ENCODE measurements around the gene CIDEC.

DNA sequence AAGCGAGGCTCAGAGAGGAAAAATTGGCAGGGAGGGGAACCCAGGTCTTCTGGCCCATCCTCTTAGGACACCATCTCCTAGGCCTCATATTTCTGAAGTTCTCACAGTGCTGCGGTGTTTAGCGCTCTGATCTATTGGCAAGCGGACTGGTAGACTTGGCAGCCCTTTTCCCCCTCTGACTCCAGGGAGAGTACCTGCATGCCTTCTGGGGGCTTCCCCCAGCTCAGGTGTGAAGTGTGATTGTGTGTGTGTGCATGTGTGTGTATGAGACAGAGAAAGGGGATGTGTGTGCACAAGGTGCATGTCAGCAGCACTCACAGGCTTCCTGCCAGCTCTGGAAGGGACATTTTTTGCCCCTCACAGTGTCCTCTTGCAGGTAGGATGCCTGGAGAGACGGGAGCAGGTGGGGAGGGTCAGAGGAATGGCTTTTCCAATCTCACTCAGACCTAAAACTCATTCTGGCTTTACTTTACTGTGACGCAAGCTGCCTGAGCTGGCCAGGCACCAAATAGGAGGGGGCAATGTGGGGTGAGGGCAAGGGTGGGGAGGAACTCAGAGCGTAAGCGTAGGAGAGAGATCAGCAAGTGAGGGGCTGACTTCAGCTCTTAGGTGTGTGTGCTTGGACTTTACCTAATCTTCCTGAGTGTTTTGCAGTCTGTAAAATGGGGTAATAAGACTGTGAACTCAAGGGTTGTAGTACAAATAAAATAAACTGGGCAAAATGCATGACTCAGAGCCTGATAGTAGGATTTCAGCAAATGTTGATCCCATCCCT lies 18.6 kb upstream of the CIDEC start:
- TF ChIP-seq, protein P1, sequence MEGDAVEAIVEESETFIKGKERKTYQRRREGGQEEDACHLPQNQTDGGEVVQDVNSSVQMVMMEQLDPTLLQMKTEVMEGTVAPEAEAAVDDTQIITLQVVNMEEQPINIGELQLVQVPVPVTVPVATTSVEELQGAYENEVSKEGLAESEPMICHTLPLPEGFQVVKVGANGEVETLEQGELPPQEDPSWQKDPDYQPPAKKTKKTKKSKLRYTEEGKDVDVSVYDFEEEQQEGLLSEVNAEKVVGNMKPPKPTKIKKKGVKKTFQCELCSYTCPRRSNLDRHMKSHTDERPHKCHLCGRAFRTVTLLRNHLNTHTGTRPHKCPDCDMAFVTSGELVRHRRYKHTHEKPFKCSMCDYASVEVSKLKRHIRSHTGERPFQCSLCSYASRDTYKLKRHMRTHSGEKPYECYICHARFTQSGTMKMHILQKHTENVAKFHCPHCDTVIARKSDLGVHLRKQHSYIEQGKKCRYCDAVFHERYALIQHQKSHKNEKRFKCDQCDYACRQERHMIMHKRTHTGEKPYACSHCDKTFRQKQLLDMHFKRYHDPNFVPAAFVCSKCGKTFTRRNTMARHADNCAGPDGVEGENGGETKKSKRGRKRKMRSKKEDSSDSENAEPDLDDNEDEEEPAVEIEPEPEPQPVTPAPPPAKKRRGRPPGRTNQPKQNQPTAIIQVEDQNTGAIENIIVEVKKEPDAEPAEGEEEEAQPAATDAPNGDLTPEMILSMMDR (conservative IDR thresholded peaks at IDR 0.05; ENCODE audit: low read depth in 2 of 2) = no peak
- TF ChIP-seq POLR2AphosphoS5 (IDR thresholded peaks at IDR 0.05; ENCODE audit: low read depth) = no peak
- TF ChIP-seq, protein P2, sequence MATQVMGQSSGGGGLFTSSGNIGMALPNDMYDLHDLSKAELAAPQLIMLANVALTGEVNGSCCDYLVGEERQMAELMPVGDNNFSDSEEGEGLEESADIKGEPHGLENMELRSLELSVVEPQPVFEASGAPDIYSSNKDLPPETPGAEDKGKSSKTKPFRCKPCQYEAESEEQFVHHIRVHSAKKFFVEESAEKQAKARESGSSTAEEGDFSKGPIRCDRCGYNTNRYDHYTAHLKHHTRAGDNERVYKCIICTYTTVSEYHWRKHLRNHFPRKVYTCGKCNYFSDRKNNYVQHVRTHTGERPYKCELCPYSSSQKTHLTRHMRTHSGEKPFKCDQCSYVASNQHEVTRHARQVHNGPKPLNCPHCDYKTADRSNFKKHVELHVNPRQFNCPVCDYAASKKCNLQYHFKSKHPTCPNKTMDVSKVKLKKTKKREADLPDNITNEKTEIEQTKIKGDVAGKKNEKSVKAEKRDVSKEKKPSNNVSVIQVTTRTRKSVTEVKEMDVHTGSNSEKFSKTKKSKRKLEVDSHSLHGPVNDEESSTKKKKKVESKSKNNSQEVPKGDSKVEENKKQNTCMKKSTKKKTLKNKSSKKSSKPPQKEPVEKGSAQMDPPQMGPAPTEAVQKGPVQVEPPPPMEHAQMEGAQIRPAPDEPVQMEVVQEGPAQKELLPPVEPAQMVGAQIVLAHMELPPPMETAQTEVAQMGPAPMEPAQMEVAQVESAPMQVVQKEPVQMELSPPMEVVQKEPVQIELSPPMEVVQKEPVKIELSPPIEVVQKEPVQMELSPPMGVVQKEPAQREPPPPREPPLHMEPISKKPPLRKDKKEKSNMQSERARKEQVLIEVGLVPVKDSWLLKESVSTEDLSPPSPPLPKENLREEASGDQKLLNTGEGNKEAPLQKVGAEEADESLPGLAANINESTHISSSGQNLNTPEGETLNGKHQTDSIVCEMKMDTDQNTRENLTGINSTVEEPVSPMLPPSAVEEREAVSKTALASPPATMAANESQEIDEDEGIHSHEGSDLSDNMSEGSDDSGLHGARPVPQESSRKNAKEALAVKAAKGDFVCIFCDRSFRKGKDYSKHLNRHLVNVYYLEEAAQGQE (IDR thresholded peaks at IDR 0.05; ENCODE audit: unreplicated experiment) = no peak
- no peak for TF ChIP-seq EZH2 (IDR thresholded peaks at IDR 0.05; ENCODE audit: low read depth, unreplicated experiment)
- TF ChIP-seq ZNF114 (CRISPR knock-in tag; IDR thresholded peaks at IDR 0.05) = no peak
- no peak for TF ChIP-seq EZH2phosphoT487 (IDR thresholded peaks at IDR 0.05; ENCODE audit: unreplicated experiment)
- TF ChIP-seq, protein P3, sequence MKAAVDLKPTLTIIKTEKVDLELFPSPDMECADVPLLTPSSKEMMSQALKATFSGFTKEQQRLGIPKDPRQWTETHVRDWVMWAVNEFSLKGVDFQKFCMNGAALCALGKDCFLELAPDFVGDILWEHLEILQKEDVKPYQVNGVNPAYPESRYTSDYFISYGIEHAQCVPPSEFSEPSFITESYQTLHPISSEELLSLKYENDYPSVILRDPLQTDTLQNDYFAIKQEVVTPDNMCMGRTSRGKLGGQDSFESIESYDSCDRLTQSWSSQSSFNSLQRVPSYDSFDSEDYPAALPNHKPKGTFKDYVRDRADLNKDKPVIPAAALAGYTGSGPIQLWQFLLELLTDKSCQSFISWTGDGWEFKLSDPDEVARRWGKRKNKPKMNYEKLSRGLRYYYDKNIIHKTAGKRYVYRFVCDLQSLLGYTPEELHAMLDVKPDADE (IDR thresholded peaks at IDR 0.05) = no peak
- TF ChIP-seq JUNB (IDR thresholded peaks at IDR 0.05; ENCODE audit: unreplicated experiment) = no peak
- no peak for TF ChIP-seq CREB1 (CRISPR knock-in tag; IDR thresholded peaks at IDR 0.05; ENCODE audit: low read depth)
- TF ChIP-seq ZNF331 (CRISPR knock-in tag; IDR thresholded peaks at IDR 0.05; ENCODE audit: low read depth) = no peak
- TF ChIP-seq STAT1 (IDR thresholded peaks at IDR 0.05; ENCODE audit: unreplicated experiment) = no peak
- TF ChIP-seq NANOG (IDR thresholded peaks at IDR 0.05; ENCODE audit: borderline replicate concordance) = no peak

Data from GM23338 (cell line).